Measurements from ENCODE around the gene SCYGR2.

SCYGR2 gene

DNA sequence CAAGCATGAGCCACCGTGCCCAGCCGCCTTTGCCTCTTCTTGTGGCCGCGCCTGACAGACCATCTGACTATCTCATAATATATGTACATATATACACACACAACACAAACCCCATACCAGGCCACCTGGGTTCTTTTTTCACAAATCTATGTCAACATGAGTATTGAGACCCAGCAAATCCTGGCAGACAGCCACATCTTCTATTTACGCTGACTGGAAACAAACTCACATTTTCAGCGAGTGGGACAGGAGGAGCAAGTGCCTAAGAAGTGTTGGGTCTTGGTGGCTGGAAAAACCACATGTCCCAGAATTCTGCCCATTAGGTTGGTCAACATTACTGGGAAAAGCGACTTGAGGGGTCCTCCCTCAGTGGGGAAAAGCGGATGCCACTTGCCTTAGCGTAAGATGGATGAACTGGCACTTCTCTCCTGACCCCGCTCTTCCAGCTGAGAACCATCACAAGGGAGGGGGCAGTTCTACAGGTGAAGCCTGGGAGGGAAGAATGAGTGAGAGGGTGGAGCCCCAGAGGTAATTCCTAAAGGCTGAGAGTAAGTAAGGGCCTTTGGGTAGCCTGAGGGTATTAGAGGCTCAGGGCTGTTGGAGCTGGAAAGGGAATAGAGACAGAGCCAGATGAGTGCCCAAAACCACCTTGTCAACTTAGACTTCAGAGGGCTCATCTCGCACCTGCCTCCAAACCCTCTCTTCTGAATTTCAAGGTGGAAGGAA, 14.0 kb downstream of the SCYGR2 start:
- DNase-seq: no peak

DNA sequence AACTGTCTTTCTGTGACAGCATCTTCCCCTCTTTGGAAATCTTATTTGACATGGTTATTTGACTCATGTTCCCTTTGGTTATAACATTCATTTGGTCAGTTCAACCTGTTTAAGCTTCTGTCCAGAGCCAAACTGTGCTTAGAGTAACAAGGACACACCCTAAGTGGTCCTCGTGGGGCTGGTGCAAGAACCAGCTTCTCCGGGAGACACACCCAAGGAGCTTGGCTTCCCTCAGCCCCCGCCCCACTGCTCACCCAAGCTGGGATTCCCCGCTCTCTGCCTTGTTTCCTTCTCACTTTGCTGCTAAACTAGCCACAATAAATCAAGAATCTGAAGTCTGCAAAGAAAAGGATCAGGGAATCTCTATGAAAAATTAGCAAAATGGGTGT, 14.6 kb downstream of the SCYGR2 start:
- DNase-seq: no peak

DNA sequence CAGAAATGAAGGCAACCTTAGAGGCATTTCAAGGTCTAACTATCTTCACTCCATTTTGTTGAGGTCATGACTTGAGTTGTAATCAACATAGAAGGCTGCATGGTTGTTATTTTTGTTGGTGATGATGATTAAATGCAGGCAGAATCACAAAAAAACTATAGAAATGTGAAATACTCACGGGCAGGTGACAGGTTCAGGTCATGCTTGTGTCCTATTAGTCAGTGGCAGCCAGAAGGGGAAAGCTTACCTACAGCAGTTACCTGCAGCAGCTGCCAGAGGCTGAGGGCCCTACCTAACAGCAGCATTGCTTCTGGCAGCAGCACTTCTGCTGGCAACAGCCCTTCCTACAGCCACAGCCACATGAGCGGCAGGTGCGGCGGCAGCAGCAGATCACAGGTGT, 15.6 kb downstream of the SCYGR2 start:
- no peak for DNase-seq

DNA sequence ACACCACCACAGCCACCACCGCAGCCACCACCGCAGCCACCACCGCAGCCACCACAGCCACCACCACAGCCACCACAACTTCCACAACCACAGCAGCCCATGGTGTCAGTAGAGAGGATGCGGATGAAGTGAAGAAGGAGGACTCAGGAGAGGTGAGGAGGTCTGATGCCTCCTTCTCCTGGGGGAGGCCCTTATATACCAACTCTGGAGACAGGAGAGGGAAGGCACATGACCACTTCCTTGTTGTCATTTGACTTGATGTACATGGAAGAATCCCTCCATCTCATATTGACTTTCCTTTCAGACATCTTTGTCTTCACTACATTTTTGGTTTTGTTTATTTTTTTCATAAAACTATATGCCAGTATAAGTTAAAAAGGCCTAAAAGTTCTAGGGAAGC, 16.0 kb downstream of the SCYGR2 start, which contains the start of gene SCYGR3:
Gene SCYGR3, minus strand, starts transcription at position 101 of the 400 bp plus-strand sequence. Its CDS starts 0 bp downstream, at position 101.
- DNase-seq: no peak

DNA sequence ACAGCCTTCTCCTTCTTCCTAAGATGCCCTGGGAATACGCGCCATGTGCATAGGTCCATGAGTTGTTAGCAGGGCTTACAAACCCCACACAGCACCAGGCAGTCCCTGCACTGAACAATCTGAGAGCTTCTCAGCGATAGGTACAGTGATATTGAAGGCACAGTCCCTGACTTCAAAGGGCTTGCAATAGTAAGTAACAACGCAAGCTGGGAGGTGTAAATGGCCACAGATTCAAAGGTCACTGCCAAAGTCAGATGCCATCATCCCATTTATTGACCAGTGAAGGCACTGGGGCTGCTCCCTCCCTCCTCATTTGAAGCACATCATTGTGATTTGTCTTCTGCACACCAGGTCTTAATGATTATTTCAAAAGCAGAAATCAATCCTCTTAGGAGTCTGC, 16.5 kb downstream of the SCYGR2 start:
- no peak for DNase-seq

DNA sequence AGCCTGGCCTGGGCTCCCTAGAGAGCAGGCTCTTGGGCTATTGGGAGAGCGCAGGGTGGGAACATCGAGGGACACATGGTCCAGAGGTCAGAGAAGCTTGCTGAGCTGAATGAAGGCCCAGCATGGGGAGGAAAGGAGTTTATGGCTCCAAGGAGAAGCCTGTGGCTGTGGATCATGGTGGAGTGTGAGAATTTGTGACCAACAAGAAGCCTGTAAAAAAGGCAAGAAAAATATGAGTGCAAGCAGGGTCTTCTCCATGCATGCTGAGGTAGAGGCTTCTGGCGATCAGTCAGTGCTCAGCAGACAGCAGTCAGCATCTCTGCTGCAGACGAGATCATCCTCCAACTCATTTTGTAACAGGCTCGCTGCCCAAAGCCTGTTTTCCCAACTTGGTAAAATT, 17.2 kb downstream of the SCYGR2 start:
- DNase-seq: no peak

DNA sequence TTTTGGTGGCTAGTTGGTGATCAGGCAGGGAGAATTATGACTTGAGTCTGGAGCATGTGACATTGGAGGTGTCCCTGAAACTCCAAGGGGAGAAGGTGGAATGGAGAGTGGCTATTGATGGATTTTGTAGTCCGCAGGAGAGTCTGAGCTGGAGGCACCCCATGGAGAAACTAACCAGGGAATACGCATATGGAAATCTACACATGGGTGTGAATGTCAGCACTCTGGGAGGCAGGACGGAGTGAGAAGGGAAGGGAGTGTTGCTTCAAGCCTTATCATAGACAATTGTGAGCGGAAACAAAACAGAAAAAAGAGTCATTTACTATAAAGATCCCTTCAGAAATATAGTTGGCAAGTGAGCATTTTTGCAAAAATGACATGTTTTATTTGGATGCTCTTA, 17.9 kb downstream of the SCYGR2 start:
- no peak for DNase-seq

DNA sequence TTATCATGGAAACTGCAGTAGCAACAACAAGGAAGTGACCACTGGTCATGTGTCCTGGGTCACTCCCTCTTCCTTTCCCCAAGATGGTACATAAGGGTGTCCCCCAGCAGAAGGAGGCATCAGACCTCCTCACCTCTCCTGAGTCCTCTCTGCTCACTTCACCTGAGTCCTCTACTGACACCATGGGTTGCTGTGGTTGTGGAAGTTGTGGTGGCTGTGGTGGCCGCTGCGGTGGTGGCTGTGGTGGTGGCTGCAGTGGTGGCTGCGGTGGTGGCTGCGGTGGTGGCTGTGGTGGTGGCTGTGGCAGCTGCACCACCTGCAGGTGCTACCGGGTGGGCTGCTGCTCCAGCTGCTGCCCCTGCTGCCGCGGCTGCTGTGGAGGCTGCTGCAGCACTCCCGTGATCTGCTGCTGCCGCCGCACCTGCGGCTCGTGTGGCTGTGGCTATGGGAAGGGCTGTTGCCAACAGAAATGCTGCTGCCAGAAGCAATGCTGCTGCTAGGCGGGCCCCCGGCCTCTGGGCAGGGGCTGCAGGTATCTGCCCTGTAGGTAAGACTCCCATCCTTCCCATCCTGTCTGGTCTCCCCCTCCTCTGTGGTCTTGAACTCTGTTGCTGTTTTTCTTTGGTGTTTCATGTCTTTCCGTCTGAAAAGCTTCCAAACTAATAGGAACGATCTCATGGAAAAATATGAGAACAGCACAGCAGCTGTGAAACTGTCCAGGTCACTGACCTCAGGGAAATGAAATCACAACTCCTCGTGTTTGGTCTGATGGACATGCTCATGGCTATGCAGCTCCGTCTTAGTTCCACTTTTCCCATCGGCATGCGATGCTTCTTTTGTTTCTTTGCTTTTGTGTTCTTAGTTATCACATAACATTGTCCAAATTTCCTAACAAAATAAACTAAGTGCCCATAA, 18.9 kb downstream of the SCYGR2 start, which contains the start of gene SCYGR4:
Gene SCYGR4, plus strand, starts transcription at position 183 of the 915 bp plus-strand sequence. Its CDS starts 0 bp downstream, at position 183.
- no peak for DNase-seq

DNA sequence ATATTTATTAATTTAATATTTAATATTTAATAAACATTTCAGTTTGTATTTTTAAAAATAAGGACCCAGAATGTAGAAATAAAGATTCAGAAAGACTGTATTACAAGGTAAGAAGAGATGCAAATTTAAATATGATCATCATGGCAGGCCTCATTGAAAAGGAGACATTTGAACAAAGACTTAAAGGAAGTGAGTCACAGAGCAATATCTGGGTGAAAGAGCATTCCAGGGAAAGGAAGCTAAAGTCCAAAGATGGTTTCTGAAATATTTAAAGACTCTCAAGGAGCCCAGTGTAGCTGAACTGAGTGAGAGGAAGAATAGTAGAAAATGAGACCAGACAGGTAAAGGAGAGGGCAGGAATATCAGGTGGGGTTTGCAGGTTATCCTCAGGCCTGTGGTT, 24.5 kb downstream of the SCYGR2 start:
- no peak for DNase-seq

DNA sequence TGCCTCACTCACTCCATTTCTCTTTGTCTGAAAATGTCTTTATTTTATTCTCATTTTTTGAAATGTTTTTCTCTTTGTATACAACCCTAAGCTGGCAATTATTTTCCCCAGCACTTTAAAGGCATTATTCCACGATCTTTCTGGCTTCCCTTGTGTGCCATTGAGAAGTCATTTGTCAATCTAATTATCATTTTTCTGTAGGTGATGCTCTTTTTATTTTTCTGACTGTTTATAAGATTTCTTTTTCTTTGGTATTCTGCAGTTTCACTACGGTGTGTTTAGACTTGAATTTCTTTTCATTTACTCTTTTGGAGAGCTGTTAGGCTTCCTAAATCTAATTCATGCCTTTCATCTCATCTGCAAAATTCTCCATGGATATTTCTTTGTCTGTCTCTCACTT, 26.7 kb downstream of the SCYGR2 start:
- DNase-seq: no peak

DNA sequence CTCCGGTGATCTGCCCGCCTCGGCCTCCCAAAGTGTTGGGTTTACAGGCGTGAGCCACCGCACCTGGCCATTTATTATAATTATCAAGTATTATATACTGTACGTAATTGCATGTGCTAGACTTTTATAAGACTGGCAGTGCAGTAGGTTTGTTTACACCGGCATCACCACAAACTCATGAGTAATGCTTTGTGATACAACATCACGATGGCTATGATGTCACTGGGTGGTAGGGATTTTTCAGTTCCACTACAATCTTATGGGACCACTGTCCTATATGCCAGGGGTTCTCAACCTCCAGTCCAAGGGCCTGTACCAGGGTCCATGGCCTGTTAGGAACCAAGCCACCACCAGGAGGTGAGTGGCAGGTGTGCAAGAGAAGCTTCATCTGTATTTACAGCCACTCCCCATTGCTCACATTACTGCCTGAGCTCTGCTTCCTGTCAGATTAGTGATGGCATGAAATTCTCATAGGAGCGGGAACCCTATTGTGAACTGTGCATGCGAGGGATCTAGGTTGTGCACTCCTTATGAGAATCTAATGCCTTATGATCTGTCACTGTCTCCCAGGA, 28.0 kb downstream of the SCYGR2 start:
- DNase-seq: no peak

DNA sequence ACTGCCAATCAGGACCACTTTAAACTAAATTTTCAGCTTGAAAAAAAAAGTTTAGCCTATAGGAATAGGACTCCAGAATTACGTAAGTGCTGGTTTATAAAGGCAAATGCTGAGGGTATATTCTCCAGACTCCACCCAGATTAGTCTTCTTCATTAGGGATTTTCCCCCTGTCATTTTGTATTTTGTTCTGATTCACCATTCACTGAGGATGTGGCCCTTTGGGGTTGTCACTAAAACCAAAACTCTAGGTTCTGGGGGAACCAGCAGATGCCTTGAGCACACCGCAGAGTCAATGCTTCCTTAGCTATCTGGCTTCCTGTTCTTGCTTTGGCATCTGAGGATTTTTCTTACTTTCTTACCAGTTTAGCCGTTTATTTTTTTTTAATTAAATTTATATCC, 29.1 kb downstream of the SCYGR2 start:
- DNase-seq: no peak

DNA sequence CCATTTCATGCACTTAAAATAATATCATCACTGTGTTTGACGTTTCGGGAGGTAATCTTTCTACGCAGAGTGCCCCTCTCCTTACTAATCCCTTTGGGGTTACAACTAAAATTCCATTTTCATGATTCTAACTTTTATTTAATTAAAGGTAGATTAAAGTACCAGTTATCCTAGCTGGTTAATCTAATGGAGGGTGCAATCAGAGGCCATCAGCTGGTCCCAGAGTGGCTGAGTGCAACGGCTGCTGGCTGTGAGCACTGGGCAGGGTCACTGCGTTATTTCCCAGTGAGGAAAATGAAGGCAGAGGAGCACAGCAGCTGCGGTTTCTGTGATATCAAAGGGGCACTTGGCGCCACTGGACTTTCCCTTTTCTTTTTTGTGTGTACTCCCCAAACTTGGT, 30.7 kb downstream of the SCYGR2 start:
- DNase-seq: no peak

DNA sequence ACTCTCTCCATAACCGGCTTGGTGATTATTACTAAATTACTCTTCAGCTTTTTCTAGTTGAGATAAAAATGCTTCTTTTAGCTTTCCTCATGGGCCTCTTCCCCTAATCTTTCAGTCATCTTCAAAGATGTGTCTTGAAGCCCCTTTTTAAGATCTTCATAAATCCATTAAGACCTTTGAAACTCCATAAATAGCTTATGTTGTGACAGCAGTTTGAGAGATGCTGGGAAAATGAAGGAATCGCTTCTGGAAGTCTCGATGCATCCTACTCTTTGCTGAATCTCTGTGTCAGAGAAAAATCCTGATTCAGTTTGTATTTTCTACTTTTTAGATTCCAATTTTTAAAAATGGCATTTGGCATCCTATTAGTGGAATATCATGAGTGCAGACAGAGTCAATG, 31.6 kb downstream of the SCYGR2 start:
- no peak for DNase-seq

DNA sequence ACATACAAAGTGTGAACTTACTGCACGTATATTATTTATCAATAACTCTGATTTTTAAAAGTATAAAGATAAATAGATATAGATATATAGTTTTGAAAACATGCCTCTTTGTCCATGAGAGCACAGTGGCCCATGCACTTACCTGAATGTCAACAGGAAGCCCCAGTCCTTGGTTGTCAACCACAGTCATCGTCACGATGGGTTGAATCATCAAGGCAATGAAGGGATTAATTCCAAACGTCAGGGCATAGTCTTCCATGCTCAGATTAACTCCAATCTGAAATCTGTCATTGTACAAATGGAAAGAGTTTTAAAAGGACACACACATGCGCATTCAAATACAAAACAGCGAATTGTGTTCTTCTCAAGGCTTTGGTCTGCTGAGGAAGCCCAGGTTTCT, 34.1 kb downstream of the SCYGR2 start:
- DNase-seq: no peak

DNA sequence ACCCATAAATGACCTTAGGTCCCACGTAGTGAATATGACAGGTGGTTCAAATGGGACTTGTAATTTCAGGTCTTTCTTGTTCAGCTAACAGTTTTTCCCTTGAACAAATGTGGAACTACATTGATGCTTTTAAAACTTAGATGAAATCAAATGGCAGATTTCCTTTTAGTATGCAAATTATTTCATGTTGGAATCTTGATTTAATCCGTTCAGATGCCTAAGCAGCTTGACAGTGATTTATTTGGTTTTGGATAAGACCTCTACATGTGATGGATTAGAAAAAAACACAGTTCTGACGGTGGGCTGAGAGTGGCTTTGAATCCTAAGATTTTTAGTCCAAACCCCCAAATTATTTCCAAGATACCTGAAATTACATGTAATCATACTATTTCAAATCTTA, 35.5 kb downstream of the SCYGR2 start:
- no peak for DNase-seq

DNA sequence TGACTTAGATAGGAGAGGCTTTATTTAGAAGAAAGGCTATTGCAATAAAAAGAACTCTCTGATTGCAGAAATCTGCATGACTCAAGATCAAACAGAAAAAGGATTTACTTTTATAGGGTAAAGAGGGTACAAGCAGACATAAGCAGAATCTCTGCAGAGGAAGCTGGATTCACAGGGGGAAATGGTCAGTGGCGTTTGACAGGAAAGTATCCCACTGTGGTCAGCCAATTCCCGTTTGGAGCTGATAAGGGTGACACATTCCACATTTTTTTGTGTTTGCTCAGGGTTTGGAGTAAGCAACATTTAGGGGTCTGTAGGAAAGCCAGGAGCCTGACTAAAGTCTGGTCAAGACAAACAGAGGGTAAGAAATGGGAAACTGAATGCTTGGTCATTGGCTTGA, 44.0 kb downstream of the SCYGR2 start:
- DNase-seq: no peak

DNA sequence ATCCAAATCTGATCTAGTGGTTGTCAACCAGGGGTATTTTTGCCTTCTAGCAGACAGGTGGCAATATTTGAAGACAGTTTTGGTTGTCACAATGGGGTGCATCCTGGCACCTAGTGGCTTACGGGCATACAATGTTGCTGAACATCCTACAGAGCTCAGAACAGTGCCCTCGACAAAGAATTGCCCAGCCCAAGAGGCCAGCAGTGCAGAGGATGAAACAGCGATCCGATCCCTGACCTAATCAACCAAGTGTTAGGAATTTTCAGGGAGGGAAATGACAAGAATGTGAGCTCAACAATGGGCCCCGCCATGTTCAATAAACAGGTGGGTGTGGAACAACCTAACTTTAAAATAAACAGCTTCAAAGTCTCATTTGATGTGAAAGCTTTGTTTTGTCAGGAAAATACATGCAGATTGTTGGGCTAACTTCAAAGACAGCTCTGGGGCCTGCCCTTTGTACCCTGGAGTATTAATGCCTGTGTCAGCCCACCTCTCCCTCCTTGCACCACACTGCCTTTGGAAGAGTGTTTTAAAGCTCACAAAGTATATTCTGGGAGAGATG, 45.4 kb downstream of the SCYGR2 start:
- no peak for DNase-seq
